Ovary (tissue), 3 donors: ENCODE data around the gene ITPR3.

Experiments
- EP300 ChIP-seq: sonication (generic); formaldehyde crosslinking; IDR thresholded peaks from one replicate; pipeline ENCODE4 v1.6.1; 2017; ENCODE audit warnings: antibody characterized with exemption
- POLR2A ChIP-seq: fragments of 450-650 bp; IDR thresholded peaks from one replicate; pipeline ENCODE4 v1.6.1; 2017; ENCODE audit warnings: antibody characterized with exemption, mild to moderate bottlenecking, moderate library complexity
- TF ChIP-seq, protein P1 (sequence below), 3 donors: fragments of 450-650 bp in 2 of 3; fragments of 200-600 bp in 1 of 3; IDR thresholded peaks; one replicate each; pipeline versions ENCODE4 v1.5.1 to v1.8.0; 2016 to 2022; ENCODE audit warnings: antibody characterized with exemption in 3 of 3, mild to moderate bottlenecking in 1 of 3
- donor health status: DM: no; HTN: no; CAD: no.

DNA sequence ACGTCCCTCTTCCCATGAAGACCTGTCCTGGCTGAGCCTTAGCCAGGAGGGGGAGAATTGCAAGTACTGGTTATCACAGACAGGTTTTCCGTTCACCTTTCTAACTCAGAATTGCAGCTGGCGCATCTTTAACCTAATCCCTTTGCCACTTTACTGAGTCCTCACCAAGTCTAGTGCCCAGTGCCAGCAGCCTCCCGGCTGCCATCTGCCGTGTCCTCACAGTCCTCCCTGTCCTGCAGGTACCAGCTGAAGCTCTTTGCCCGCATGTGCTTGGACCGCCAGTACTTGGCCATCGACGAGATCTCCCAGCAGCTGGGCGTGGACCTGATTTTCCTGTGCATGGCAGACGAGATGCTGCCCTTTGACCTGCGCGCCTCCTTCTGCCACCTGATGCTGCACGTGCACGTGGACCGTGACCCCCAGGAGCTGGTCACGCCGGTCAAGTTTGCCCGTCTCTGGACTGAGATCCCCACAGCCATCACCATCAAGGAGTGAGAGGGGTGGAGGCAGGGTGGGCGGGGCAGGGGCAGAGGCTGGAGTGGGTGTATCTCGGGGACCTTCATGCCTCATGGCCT, 49.1 kb downstream of the ITPR3 start:
- TF ChIP-seq, protein P1, sequence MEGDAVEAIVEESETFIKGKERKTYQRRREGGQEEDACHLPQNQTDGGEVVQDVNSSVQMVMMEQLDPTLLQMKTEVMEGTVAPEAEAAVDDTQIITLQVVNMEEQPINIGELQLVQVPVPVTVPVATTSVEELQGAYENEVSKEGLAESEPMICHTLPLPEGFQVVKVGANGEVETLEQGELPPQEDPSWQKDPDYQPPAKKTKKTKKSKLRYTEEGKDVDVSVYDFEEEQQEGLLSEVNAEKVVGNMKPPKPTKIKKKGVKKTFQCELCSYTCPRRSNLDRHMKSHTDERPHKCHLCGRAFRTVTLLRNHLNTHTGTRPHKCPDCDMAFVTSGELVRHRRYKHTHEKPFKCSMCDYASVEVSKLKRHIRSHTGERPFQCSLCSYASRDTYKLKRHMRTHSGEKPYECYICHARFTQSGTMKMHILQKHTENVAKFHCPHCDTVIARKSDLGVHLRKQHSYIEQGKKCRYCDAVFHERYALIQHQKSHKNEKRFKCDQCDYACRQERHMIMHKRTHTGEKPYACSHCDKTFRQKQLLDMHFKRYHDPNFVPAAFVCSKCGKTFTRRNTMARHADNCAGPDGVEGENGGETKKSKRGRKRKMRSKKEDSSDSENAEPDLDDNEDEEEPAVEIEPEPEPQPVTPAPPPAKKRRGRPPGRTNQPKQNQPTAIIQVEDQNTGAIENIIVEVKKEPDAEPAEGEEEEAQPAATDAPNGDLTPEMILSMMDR (IDR thresholded peaks at IDR 0.05): no peak
- no peak for TF ChIP-seq POLR2A
- TF ChIP-seq EP300: no peak
